COLO668 (cell line): ENCODE results near the gene NDUFB3.
"Not testable (repeated sequence)": the region's sequence is repeated elsewhere in the genome, so short reads cannot be mapped to it uniquely, and the experiment has no call there.

Source experiments
- DNase-seq: peaks from one replicate; lab custom pipeline; 2025; ENCODE audit not compliant: unreplicated experiment; lab: John Stamatoyannopoulos, UW

Gene NDUFB3

GRCh38 chr2:201071479-201072200 is at the start of gene NDUFB3, which contains the start of gene HYCC2:
Gene NDUFB3, plus strand, starts transcription at chr2:201072001. Its CDS starts 6,882 bp downstream, at chr2:201078883.
Gene HYCC2, minus strand, starts transcription at chr2:201071671. Its CDS starts 47,662 bp downstream, at chr2:201024009.
- peak; percentile 91 for DNase-seq

DNA sequence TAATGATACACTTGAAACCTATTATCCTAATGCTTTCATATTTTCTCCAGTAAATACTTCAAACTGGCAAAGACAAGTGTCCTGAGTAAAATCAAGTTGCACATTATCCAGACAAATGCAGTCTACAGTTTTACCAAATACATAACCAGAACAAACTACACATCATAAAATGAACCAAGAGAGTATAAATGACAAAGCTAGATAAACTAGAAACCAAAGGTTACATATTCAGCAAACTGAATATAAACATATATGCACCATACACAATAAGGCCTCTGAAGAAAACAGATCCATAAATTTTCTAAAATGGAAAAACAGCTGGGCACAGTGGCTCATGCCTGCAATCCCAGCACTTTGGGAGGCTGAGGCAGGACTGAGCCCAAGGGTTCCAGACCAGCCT is 47.3 kb upstream of the NDUFB3 start:
- no peak for DNase-seq

- DNase-seq, result not testable (repeated sequence)
Observed at GRCh38 chr2:201034355-201034754, 37.4 kb upstream of the NDUFB3 start.

DNA sequence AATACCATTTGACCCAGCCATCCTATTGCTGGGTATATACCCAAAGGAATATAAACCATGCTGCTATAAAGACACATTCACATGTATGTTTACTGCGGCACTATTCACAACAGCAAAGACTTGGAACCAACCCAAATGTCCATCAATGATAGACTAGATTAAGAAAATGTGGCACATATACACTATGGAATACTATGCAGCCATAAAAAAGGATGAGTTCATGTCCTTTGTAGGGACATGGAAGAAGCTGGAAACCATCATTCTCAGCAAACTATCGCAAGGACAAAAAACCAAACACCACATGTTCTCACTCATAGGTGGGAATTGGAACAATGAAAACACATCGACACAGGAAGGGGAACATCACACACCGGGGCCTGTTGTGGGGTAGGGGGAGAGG is 33.4 kb upstream of the NDUFB3 start:
- not testable (repeated sequence) for DNase-seq

- DNase-seq, result no peak
Observed at GRCh38 chr2:201038855-201039254, 32.9 kb upstream of the NDUFB3 start.

DNA sequence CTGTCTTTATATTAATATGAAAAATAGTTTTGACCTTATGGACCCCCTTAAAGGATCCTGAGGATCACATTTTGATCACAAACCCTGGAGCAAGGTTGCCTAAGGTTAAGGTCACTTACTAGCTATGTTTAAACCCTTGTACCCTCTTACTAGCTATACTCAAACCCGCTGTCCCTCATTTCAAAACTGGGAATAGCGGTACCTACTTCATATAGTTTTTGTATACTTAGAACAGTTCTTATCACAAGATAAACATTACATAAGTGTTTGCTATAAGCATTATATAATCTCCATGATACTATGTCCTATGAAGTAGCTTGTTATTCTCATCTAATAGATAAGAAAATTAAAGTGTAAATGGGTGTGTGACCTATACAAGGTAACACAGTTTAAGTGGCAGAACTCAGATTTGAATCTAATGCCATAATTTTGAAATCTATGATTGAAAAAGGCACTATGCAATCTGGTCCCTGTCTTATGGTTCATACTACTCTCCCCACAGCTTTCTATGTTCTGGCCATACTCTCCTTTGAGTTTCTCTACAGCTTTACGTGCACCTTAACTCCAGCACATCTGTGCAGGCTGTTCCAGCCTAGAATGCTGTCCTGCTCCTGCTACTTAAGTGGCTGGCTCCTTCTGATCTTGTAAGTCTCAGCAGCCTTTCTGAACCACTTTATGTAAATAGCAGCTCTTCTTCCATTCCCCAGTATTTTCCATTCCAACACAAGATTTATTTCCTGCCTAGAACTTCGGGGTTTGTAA is 30.8 kb upstream of the NDUFB3 start:
- no peak for DNase-seq

- DNase-seq, result not testable (repeated sequence)
Observed at GRCh38 chr2:201042451-201042850, 29.4 kb upstream of the NDUFB3 start.

DNA sequence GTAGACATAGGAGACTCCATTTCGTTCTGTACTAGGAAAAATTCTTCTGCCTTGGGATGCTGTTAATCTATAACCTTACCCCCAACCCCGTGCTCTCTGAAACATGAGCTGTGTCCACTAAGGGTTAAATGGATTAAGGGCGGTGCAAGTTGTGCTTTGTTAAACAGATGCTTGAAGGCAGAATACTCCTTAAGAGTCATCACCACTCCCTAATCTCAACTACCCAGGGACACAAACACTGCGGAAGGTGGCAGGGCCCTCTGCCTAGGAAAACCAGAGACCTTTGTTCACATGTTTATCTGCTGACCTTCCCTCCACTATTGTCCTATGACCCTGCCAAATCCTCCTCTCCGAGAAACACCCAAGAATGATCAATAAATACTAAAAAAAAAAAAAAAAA is 28.8 kb upstream of the NDUFB3 start:
- not testable (repeated sequence) for DNase-seq

DNA sequence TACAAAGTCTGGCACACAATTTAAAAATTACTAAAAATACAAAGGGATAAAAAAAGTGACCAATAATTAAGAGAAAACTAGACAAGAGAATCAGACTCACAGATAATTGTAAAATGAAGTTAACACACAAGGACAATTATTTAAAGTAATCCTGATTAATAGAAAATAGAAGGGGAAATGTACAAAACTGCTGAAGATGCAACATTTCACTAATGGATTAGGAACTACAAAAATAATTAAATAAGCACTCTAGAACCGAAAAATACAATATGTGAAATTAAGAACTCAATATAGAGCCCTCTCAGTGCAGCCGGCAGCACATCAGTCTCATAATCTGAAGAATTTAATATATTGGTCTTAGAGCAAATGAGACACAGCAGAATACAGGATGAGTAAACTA is 24.9 kb upstream of the NDUFB3 start:
- no peak for DNase-seq

GRCh38 chr2:201049455-201049854 is 22.3 kb upstream of the NDUFB3 start:
- no peak for DNase-seq

GRCh38 chr2:201057087-201057521 is 14.7 kb upstream of the NDUFB3 start:
- DNase-seq, result no peak

- no peak for DNase-seq
Observed at GRCh38 chr2:201057715-201058248, 14.0 kb upstream of the NDUFB3 start.

DNA sequence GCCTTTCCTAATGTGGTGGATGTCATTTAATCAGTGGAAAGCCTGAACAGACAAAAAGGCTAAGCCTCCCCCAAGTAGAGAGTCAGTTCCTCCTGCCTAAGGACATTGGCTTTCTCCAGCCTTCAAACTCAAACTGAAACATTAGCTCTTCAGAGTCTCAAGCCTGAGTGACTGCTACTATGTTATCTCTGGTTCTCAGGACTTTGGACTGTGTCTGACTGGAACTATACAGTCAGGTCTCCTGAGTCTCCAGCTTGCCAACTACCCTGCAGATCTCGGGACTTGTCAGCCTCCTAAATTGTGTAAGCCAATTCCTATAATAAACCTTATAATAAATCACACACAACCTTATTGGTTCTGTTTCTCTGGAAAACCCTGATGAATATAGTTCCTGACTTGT is 12.9 kb upstream of the NDUFB3 start:
- DNase-seq, result no peak

GRCh38 chr2:201059961-201060755 is 11.6 kb upstream of the NDUFB3 start:
- DNase-seq, result no peak

DNA sequence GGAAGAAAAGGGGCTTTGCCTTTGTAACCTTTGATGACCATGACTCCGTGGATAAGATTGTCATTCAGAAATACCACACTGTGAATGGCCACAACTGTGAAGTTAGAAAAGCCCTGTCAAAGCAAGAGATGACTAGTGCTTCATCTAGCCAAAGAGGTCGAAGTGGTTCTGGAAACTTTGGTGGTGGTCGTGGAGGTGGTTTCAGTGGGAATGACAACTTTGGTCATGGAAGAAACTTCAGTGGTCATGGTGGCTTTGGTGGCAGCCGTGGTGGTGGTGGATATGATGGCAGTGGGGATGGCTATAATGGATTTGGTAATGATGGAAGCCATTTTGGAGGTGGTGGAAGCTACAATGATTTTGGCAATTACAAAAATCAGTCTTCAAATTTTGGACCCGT is 8.3 kb upstream of the NDUFB3 start:
- not testable (repeated sequence) for DNase-seq

DNA sequence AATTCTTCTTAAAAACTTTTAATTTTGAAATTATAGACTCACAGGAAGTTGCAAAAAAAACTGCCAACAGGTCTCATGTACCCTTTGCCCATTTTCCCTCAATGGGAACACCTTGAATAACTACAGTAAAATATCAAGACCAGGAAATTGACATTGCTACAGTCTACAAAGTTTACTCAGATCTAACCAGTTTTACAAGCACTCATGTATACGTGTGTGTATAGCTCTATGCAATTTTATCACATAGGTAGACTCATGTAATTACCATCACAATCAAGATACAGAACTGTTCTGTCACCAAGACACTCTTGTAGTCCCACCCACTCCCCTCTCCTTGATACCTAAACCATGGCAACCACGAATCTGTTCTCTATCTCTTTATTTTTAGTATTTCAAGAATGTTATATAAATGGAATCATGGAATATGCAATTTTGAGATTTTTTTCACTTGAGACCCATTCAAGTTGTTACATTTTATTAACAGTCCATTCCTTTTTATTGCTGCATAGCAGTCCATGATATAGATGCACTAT is 6.9 kb upstream of the NDUFB3 start:
- DNase-seq, result no peak

DNA sequence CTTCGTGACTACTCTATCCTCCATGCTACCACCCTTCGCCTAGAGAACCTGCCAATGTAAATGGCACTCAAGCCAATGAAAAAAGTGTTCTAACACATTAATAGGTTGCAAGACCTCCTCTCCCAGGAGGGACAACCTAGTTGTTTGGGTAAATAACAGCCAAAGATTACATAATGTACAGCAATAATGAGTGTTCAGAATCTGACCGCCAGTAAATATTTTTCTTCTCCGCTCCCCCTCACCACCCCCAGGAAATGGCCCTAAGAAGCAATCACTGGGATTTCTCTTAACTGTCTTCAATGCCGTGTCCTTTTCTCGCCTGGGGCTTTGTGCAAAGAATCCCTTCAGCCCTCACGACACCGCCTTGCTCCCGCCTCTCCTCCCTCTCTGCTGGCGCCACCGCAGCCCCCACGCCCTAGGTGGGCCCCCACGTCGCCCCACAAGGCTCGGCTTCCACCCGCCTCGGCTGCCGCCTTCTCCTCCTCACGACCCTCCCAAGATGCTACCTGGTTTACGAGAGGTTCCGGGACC is 788 bp upstream of the NDUFB3 start:
- no peak for DNase-seq

- DNase-seq, result no peak
Observed at GRCh38 chr2:201072201-201072530, 365 bp downstream of the NDUFB3 start.

DNA sequence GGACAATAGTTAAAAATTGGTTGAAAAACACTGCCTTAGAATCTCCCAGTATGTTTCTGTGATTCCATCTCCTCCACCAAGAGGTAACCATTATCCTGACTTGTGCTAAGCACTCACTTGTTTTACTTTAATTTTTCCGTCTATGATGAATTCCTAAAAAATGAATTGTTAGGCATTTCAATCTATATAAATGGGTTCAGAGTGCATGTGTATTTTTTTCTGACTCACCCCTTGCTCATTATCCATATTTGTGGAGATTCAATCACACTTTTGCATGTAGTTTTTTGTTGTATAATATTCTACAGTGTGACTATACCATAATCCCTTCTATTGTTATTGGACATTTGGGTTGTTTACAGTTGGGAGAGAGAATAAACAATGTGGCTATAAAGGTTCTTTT is 1.3 kb downstream of the NDUFB3 start:
- no peak for DNase-seq

- no peak for DNase-seq
Observed at GRCh38 chr2:201074996-201075395, 3.2 kb downstream of the NDUFB3 start.

DNA sequence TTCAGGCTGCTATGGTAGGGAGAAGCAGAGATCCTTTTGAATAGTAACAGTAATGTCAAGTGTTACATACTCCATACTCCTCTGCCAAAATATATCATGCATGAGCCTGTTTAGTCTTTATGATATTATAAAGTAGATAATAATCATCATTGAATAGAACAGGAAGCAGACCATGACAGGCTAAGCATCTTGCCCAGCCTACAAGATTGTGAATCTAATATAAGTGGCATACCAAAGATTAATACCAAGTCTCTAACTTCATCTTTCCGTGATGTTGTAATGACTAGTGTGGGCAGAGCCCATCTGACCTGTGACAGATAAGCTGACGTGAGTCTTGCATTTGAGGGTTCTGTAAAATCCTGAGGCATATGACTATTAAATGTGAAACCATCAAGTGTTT is 13.1 kb downstream of the NDUFB3 start:
- no peak for DNase-seq
